GM23338 (cell line): ENCODE data around the gene CD44. TPM values are rescaled to one million over a fixed set of nuclear protein-coding genes. Genes with fewer than 3 reads are reported as not detected.

Experiments used
- ATAC-seq: fragments of 200-7000 bp; cut with Tn5 transposase; 3 replicates; pipeline ENCODE4 v1.9.1; 2020
- DNase-seq: peaks from one replicate; pipeline ENCODE4 v3.0.0-alpha.2; 2015; ENCODE audit warnings: low spot score
- H2AFZ ChIP-seq: fragments of 200-600 bp; sonication (generic); 2 replicates; pipeline ENCODE4 v1.8.0; 2016; ENCODE audit warnings: antibody characterized with exemption, mild to moderate bottlenecking, moderate library complexity
- H3F3A ChIP-seq: fragments of 200-600 bp; sonication (generic); replicated peaks from 2 replicates; pipeline ENCODE4 v1.8.0; 2017; ENCODE audit warnings: antibody characterized with exemption, mixed run types, low read depth
- H3K27ac ChIP-seq: fragments of 200-600 bp; sonication (generic); 2 replicates; pipeline ENCODE4 v1.6.1; 2016; ENCODE audit warnings: low read depth
- H3K27me3 ChIP-seq: fragments of 200-600 bp; sonication (generic); 2 replicates; pipeline ENCODE4 v1.8.0; 2016; ENCODE audit warnings: mild to moderate bottlenecking, mixed run types, moderate library complexity; ENCODE audit not compliant: insufficient read depth
- H3K36me3 ChIP-seq: fragments of 200-600 bp; sonication (generic); 2 replicates; pipeline ENCODE4 v1.8.0; 2016; ENCODE audit warnings: mild to moderate bottlenecking; ENCODE audit not compliant: insufficient read depth
- H3K4me1 ChIP-seq: fragments of 200-600 bp; sonication (generic); 2 replicates; pipeline ENCODE4 v1.8.0; 2016; ENCODE audit warnings: mild to moderate bottlenecking, moderate library complexity; ENCODE audit not compliant: insufficient read depth
- H3K4me2 ChIP-seq: fragments of 200-600 bp; sonication (generic); 2 replicates; pipeline ENCODE4 v1.7.1; 2017; ENCODE audit warnings: mixed run types
- H3K4me3 ChIP-seq: fragments of 200-600 bp; sonication (generic); 2 replicates; pipeline ENCODE4 v1.6.1; 2016; ENCODE audit warnings: mixed run types
- H3K79me2 ChIP-seq: fragments of 200-600 bp; sonication (generic); replicated peaks from 2 replicates; pipeline ENCODE4 v1.8.0; 2017; ENCODE audit warnings: mild to moderate bottlenecking; ENCODE audit not compliant: insufficient read depth
- H3K9me2 ChIP-seq: fragments of 200-600 bp; sonication (generic); 2 replicates; pipeline ENCODE4 v1.8.0; 2017; ENCODE audit not compliant: insufficient read depth
- H4K20me1 ChIP-seq: fragments of 200-600 bp; sonication (generic); replicated peaks from 2 replicates; pipeline ENCODE4 v1.8.0; 2017; ENCODE audit warnings: mild to moderate bottlenecking; ENCODE audit not compliant: insufficient read depth
- H3K27ac Mint-ChIP-seq: 2 replicates; pipeline ENCODE4 v1.8.0; 2020; ENCODE audit warnings: inconsistent platforms, mild to moderate bottlenecking, moderate library complexity, mixed read lengths
- H3K27me3 Mint-ChIP-seq: 3 replicates; pipeline ENCODE4 v1.8.0; 2022; ENCODE audit warnings: low read depth, mild to moderate bottlenecking, moderate library complexity, mixed read lengths, inconsistent platforms; ENCODE audit not compliant: insufficient read depth, poor library complexity
- H3K36me3 Mint-ChIP-seq: 3 replicates; pipeline ENCODE4 v1.8.0; 2021; ENCODE audit warnings: low read depth, mild to moderate bottlenecking, inconsistent platforms, moderate library complexity, mixed read lengths
- H3K4me1 Mint-ChIP-seq: 3 replicates; pipeline ENCODE4 v1.8.0; 2020; ENCODE audit warnings: mild to moderate bottlenecking, inconsistent platforms, mixed read lengths
- H3K4me3 Mint-ChIP-seq: 3 replicates; pipeline ENCODE4 v1.8.0; 2021; ENCODE audit warnings: moderate library complexity, mild to moderate bottlenecking, inconsistent platforms, mixed read lengths
- H3K9me3 Mint-ChIP-seq: 3 replicates; pipeline ENCODE4 v1.8.0; 2020; ENCODE audit warnings: moderate library complexity, mild to moderate bottlenecking, inconsistent platforms, mixed read lengths
- CREB1 ChIP-seq: fragments of 250-450 bp; sonication (Bioruptor Pico); IDR thresholded peaks from 2 replicates; pipeline ENCODE4 v1.5.0; 2020; ENCODE audit warnings: low read depth, mild to moderate bottlenecking, moderate library complexity
- EZH2 ChIP-seq: fragments of 200-600 bp; sonication (generic); IDR thresholded peaks from one replicate; pipeline ENCODE4 v1.8.0; 2017; ENCODE audit warnings: antibody characterized with exemption, mild to moderate bottlenecking, low read depth; ENCODE audit not compliant: unreplicated experiment
- EZH2phosphoT487 ChIP-seq: fragments of 200-600 bp; sonication (generic); IDR thresholded peaks from one replicate; pipeline ENCODE4 v1.8.1; 2018; ENCODE audit warnings: antibody characterized with exemption; ENCODE audit not compliant: unreplicated experiment
- JUNB ChIP-seq: IDR thresholded peaks from one replicate; pipeline ENCODE4 v1.6.1; 2016; ENCODE audit warnings: antibody characterized with exemption; ENCODE audit not compliant: unreplicated experiment
- NANOG ChIP-seq: IDR thresholded peaks from 2 replicates; pipeline ENCODE4 v1.6.1; 2016; ENCODE audit warnings: antibody characterized with exemption, borderline replicate concordance
- POLR2AphosphoS5 ChIP-seq: IDR thresholded peaks from 2 replicates; pipeline ENCODE4 v1.6.1; 2016; ENCODE audit warnings: antibody characterized with exemption, low read depth
- STAT1 ChIP-seq: IDR thresholded peaks from one replicate; pipeline ENCODE4 v1.6.1; 2016; ENCODE audit warnings: antibody characterized with exemption; ENCODE audit not compliant: unreplicated experiment
- ZNF114 ChIP-seq: fragments of 250-450 bp; sonication (Bioruptor Pico); IDR thresholded peaks from 2 replicates; pipeline ENCODE4 v1.5.0; 2020; ENCODE audit warnings: mild to moderate bottlenecking, moderate library complexity
- ZNF331 ChIP-seq: fragments of 250-450 bp; sonication (Bioruptor Pico); IDR thresholded peaks from 2 replicates; pipeline ENCODE4 v1.5.0; 2020; ENCODE audit warnings: low read depth, mild to moderate bottlenecking, moderate library complexity
- polyA plus RNA-seq: library from polyadenylated mRNA; unstranded; fragments of >200 nt; fragmentation: Nextera tagmentation; extraction: Ambion mirVana; gene quantifications from 2 replicates; pipeline ENCODE4 v1.2.1, GENCODE V29; 2016
- total RNA-seq: library from RNA; depleted of rRNA; stranded (reverse); fragments of >200 nt; shearing (Covaris generic); gene quantifications from 2 replicates; pipeline ENCODE4 v1.2.3, GENCODE V29; 2014
- TF ChIP-seq, protein P1 (sequence below): IDR thresholded peaks from 2 replicates; pipeline ENCODE4 v1.6.1; 2016; ENCODE audit warnings: antibody characterized with exemption
- TF ChIP-seq, protein P2 (sequence below): IDR thresholded peaks from one replicate; pipeline ENCODE4 v1.6.1; 2018; ENCODE audit warnings: antibody characterized with exemption; ENCODE audit not compliant: unreplicated experiment
- TF ChIP-seq, protein P3 (sequence below), 2 experiments: fragments of 200-600 bp in 1 of 2; sonication (generic) in 1 of 2; conservative IDR thresholded peaks; 2 replicates each; pipeline versions ENCODE4 v1.5.1 to v1.6.1; 2016 to 2017; ENCODE audit warnings: antibody characterized with exemption in 2 of 2, low read depth in 2 of 2, mild to moderate bottlenecking in 2 of 2, moderate library complexity in 1 of 2
- TF ChIP-seq, protein P4 (sequence below): fragments of 250-450 bp; sonication (Bioruptor Pico); IDR thresholded peaks from 2 replicates; pipeline ENCODE4 v1.5.0; 2020; ENCODE audit warnings: mild to moderate bottlenecking, moderate library complexity

CD44 gene
- total and polyA plus RNA-seq, 2 experiments from 2014 or later, result 4.0 to 10.1 TPM

DNA sequence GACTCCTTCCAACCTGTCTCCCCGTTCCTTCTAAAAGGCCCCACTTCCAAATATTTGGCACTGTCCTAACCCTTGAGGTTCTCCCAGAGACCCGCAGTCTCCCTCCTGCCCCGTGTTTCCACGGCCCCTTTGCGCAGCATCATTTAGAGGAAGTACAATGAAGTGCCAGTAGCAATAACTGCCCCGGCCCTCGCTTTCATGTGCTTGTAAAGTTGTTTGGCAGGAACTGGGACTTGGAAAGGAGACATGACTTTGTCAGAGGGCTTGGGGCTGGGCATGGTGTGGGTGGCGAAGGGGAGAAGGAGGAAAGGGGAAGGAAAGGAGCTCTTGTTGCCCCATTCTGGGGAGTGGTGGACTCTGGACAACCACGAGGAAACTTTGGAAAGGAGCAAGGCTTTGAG, 2.6 kb downstream of the CD44 start:
- Mint-ChIP-seq H3K27me3 (peaks cover 30% of the 10 kb centered on the region), H3K9me3 (peaks cover 2% of the 10 kb centered on the region; the same call in 2 of the 3 replicates), H3K27ac (no peak overlapping the region), H3K36me3 (no peaks in the 10 kb centered on the region; the same call in 2 of the 3 replicates), H3K4me3 (no peak overlapping the region), H3K4me1 (peaks cover 5% of the 10 kb centered on the region)
- Histone ChIP-seq H3K9me2 (no peaks in the 10 kb centered on the region; the same call in 1 of the 2 replicates), H3K36me3 (no peaks in the 10 kb centered on the region), H3K79me2 (no peaks in the 10 kb centered on the region), H3K4me1 (0 out of 2 replicates have a peak, but pooled peaks cover 4% of the 10 kb centered on the region), H3K27me3 (peaks cover 47% of the 10 kb centered on the region), H3K4me2 (no peak overlapping the region), H4K20me1 (peaks cover 6% of the 10 kb centered on the region; the same call in 1 of the 2 replicates), H3K4me3 (no peak overlapping the region), H3K27ac (no peak overlapping the region), H3F3A (no peaks in the 10 kb centered on the region), H2AFZ (no peak overlapping the region)
- no peak for ATAC-seq
- TF ChIP-seq EZH2, result no peak
- no peak for TF ChIP-seq POLR2AphosphoS5
- TF ChIP-seq EZH2phosphoT487, result no peak
- TF ChIP-seq STAT1, result no peak
- TF ChIP-seq, protein P1, sequence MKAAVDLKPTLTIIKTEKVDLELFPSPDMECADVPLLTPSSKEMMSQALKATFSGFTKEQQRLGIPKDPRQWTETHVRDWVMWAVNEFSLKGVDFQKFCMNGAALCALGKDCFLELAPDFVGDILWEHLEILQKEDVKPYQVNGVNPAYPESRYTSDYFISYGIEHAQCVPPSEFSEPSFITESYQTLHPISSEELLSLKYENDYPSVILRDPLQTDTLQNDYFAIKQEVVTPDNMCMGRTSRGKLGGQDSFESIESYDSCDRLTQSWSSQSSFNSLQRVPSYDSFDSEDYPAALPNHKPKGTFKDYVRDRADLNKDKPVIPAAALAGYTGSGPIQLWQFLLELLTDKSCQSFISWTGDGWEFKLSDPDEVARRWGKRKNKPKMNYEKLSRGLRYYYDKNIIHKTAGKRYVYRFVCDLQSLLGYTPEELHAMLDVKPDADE, result no peak
- TF ChIP-seq, protein P2, sequence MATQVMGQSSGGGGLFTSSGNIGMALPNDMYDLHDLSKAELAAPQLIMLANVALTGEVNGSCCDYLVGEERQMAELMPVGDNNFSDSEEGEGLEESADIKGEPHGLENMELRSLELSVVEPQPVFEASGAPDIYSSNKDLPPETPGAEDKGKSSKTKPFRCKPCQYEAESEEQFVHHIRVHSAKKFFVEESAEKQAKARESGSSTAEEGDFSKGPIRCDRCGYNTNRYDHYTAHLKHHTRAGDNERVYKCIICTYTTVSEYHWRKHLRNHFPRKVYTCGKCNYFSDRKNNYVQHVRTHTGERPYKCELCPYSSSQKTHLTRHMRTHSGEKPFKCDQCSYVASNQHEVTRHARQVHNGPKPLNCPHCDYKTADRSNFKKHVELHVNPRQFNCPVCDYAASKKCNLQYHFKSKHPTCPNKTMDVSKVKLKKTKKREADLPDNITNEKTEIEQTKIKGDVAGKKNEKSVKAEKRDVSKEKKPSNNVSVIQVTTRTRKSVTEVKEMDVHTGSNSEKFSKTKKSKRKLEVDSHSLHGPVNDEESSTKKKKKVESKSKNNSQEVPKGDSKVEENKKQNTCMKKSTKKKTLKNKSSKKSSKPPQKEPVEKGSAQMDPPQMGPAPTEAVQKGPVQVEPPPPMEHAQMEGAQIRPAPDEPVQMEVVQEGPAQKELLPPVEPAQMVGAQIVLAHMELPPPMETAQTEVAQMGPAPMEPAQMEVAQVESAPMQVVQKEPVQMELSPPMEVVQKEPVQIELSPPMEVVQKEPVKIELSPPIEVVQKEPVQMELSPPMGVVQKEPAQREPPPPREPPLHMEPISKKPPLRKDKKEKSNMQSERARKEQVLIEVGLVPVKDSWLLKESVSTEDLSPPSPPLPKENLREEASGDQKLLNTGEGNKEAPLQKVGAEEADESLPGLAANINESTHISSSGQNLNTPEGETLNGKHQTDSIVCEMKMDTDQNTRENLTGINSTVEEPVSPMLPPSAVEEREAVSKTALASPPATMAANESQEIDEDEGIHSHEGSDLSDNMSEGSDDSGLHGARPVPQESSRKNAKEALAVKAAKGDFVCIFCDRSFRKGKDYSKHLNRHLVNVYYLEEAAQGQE, result no peak
- TF ChIP-seq CREB1 (CRISPR knock-in tag), result no peak
- TF ChIP-seq, protein P3, sequence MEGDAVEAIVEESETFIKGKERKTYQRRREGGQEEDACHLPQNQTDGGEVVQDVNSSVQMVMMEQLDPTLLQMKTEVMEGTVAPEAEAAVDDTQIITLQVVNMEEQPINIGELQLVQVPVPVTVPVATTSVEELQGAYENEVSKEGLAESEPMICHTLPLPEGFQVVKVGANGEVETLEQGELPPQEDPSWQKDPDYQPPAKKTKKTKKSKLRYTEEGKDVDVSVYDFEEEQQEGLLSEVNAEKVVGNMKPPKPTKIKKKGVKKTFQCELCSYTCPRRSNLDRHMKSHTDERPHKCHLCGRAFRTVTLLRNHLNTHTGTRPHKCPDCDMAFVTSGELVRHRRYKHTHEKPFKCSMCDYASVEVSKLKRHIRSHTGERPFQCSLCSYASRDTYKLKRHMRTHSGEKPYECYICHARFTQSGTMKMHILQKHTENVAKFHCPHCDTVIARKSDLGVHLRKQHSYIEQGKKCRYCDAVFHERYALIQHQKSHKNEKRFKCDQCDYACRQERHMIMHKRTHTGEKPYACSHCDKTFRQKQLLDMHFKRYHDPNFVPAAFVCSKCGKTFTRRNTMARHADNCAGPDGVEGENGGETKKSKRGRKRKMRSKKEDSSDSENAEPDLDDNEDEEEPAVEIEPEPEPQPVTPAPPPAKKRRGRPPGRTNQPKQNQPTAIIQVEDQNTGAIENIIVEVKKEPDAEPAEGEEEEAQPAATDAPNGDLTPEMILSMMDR (conservative IDR thresholded peaks at IDR 0.05; ENCODE audit: low read depth in 2 of 2), result no peak
- TF ChIP-seq ZNF331 (CRISPR knock-in tag), result no peak
- TF ChIP-seq NANOG, result no peak
- no peak for TF ChIP-seq JUNB
- TF ChIP-seq, protein P4, sequence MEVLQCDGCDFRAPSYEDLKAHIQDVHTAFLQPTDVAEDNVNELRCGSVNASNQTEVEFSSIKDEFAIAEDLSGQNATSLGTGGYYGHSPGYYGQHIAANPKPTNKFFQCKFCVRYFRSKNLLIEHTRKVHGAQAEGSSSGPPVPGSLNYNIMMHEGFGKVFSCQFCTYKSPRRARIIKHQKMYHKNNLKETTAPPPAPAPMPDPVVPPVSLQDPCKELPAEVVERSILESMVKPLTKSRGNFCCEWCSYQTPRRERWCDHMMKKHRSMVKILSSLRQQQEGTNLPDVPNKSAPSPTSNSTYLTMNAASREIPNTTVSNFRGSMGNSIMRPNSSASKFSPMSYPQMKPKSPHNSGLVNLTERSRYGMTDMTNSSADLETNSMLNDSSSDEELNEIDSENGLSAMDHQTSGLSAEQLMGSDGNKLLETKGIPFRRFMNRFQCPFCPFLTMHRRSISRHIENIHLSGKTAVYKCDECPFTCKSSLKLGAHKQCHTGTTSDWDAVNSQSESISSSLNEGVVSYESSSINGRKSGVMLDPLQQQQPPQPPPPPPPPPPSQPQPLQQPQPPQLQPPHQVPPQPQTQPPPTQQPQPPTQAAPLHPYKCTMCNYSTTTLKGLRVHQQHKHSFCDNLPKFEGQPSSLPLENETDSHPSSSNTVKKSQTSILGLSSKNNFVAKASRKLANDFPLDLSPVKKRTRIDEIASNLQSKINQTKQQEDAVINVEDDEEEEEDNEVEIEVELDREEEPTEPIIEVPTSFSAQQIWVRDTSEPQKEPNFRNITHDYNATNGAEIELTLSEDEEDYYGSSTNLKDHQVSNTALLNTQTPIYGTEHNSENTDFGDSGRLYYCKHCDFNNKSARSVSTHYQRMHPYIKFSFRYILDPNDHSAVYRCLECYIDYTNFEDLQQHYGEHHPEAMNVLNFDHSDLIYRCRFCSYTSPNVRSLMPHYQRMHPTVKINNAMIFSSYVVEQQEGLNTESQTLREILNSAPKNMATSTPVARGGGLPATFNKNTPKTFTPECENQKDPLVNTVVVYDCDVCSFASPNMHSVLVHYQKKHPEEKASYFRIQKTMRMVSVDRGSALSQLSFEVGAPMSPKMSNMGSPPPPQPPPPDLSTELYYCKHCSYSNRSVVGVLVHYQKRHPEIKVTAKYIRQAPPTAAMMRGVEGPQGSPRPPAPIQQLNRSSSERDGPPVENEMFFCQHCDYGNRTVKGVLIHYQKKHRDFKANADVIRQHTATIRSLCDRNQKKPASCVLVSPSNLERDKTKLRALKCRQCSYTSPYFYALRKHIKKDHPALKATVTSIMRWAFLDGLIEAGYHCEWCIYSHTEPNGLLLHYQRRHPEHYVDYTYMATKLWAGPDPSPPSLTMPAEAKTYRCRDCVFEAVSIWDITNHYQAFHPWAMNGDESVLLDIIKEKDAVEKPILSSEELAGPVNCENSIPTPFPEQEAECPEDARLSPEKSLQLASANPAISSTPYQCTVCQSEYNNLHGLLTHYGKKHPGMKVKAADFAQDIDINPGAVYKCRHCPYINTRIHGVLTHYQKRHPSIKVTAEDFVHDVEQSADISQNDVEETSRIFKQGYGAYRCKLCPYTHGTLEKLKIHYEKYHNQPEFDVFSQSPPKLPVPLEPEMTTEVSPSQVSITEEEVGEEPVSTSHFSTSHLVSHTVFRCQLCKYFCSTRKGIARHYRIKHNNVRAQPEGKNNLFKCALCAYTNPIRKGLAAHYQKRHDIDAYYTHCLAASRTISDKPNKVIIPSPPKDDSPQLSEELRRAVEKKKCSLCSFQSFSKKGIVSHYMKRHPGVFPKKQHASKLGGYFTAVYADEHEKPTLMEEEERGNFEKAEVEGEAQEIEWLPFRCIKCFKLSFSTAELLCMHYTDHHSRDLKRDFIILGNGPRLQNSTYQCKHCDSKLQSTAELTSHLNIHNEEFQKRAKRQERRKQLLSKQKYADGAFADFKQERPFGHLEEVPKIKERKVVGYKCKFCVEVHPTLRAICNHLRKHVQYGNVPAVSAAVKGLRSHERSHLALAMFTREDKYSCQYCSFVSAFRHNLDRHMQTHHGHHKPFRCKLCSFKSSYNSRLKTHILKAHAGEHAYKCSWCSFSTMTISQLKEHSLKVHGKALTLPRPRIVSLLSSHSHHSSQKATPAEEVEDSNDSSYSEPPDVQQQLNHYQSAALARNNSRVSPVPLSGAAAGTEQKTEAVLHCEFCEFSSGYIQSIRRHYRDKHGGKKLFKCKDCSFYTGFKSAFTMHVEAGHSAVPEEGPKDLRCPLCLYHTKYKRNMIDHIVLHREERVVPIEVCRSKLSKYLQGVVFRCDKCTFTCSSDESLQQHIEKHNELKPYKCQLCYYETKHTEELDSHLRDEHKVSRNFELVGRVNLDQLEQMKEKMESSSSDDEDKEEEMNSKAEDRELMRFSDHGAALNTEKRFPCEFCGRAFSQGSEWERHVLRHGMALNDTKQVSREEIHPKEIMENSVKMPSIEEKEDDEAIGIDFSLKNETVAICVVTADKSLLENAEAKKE (CRISPR knock-in tag), result no peak
- no peak for TF ChIP-seq ZNF114 (CRISPR knock-in tag)
- no peak for DNase-seq
